ENCODE measurements around the gene KIT.

KIT gene

DNA sequence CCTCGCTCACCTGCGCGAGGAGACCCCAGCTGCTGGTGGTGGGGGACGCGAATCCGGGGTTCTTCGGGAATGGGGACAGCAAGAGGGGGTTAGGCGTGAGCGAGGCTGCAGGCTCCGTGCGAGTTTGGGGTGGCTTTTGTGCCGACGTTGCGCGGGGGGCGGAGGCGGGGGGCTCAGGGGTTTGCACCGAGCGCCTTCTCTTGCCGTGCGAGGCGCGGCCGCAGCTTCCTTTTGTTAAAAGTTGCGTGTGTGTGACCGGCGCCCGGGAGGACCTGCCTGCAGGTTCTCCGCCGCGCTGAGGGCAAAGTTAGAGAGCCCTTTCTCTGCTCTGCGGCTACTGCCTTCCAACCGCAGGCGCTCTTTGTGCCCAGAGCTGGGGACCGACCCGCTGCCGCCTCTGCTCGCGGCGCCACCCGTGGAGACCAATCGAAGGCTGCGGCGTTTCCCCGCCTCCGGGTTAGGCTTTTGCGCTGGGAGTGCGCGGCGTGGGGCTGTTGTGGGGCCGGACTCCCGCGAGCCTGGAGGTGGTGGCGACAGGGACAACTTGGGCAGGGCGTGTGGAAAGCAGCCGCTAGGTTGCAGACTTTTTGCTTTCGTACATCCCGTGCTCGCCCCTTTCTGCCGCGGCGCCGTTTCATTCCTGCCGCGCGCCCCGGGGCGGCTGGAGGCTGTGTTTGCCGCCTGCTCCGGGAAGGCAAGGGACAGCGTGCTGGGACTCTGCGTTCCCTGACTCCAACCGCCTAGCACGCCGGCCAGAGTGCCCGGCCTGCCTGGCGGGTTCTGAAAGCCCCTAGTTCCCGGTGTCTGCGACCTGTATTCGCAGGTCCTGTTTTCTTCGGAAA, 716 bp downstream of the KIT start:
- peaks cover 48% of the 10 kb centered on the region for H3K27me3 ChIP-seq (ENCODE audit: insufficient read depth, low read depth, severe bottlenecking)
- H3K36me3 ChIP-seq: no peaks in the 10 kb centered on the region
- TF ChIP-seq, protein P1, sequence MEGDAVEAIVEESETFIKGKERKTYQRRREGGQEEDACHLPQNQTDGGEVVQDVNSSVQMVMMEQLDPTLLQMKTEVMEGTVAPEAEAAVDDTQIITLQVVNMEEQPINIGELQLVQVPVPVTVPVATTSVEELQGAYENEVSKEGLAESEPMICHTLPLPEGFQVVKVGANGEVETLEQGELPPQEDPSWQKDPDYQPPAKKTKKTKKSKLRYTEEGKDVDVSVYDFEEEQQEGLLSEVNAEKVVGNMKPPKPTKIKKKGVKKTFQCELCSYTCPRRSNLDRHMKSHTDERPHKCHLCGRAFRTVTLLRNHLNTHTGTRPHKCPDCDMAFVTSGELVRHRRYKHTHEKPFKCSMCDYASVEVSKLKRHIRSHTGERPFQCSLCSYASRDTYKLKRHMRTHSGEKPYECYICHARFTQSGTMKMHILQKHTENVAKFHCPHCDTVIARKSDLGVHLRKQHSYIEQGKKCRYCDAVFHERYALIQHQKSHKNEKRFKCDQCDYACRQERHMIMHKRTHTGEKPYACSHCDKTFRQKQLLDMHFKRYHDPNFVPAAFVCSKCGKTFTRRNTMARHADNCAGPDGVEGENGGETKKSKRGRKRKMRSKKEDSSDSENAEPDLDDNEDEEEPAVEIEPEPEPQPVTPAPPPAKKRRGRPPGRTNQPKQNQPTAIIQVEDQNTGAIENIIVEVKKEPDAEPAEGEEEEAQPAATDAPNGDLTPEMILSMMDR (IDR thresholded peaks at IDR 0.05; ENCODE audit: low read depth, low read length): peak; percentile 50
- H3K9me3 ChIP-seq (ENCODE audit: severe bottlenecking): peaks cover 4% of the 10 kb centered on the region
- peak; percentile 35 for DNase-seq
- H3K4me3 ChIP-seq (ENCODE audit: low read depth, low read length): peak overlapping the region; percentile 55
- H3K27ac ChIP-seq: no peak overlapping the region

DNA sequence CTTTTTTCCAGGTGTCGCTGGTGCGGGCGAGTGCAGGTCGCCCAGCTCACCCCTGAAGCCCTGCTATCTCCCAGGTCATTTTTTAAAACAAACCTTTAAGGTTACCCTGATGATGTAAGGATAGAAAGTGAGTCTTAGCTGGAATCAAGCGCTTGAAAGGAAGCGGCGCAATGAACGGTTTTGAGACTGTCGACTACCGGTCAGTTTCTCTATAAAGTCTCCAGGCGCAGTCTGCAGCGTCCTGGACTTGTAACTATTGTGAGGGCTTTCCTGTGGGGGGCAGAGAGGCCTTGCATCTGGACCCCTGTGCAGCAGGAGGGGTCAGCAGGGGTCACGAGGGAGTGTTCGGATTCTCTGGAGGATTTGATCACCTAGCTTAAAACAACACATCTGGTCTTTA, 1.6 kb downstream of the KIT start:
- TF ChIP-seq, protein P1 (IDR thresholded peaks at IDR 0.05; ENCODE audit: low read depth, low read length): no peak
- H3K27me3 ChIP-seq (ENCODE audit: insufficient read depth, low read depth, severe bottlenecking): peaks cover 43% of the 10 kb centered on the region
- H3K27ac ChIP-seq: no peak overlapping the region
- no peak for DNase-seq
- H3K36me3 ChIP-seq: no peaks in the 10 kb centered on the region
- H3K4me3 ChIP-seq (ENCODE audit: low read depth, low read length): peak overlapping the region; percentile 55
- peaks cover 4% of the 10 kb centered on the region for H3K9me3 ChIP-seq (ENCODE audit: severe bottlenecking)

DNA sequence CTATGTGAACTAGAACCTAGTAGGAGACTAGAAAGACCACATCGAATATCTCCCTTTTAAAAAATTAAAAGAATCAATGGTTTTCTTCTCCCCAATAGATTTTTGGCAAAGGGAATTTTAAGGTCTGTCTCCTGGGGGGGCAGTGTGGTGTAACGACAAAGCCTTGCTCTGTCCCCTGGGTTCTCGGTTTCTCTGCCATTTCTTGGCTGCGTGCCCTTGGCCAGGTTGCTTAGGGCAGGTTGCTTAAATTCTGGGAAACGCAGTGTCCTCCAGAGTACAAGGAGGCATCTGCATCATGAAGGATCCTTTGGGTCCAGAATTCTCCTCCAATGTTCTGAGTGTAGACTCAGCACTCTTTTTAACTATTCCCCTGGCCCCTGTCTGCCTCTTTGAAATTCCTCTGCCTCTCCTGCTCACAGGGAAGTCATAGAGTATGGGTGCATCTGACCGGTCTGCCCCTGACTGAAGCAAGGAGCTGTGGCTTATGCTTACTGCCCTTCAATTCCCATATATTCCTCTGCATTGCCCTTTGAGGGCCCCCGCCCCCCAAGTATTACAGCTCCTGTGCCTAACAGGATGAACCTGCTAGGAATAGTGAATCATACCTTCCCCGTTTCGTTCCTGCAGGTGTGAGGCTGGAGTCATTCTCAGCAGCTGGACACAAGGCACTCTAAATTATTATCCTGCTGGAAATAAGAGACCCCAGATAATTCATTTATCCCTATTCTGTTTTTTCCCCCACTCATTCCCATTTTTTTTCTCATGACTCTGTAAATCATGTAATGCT, 2.2 kb downstream of the KIT start:
- TF ChIP-seq, protein P1 (IDR thresholded peaks at IDR 0.05; ENCODE audit: low read depth, low read length): no peak
- H3K27me3 ChIP-seq (ENCODE audit: insufficient read depth, low read depth, severe bottlenecking): peaks cover 43% of the 10 kb centered on the region

DNA sequence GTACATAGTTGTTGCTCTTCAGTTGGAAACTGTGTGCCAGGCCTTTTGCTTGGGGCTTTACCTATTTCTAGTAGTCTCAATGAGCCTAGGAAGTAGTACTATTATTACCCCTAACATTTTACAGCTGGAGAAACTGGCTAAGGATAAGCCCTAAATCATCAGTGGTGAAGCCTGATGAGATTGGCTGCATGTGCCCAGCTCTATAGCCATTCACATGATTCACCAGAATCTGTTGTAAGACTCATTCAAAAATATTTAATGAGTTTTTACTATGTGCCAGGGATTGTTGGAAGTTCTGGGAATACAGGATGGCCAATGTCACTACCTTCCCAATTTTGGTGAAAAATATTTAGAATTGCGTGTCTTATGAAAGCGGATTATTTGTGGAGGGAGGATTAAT, 2.8 kb downstream of the KIT start:
- TF ChIP-seq, protein P1 (IDR thresholded peaks at IDR 0.05; ENCODE audit: low read depth, low read length): no peak
- DNase-seq: no peak
- Histone ChIP-seq H3K9me3 (ENCODE audit: severe bottlenecking) (peaks cover 4% of the 10 kb centered on the region), H3K27ac (no peak overlapping the region), H3K4me3 (ENCODE audit: low read depth, low read length) (no peak overlapping the region), H3K36me3 (no peaks in the 10 kb centered on the region), H3K27me3 (ENCODE audit: insufficient read depth, low read depth, severe bottlenecking) (peaks cover 43% of the 10 kb centered on the region)

More for the DNA sequence above, 2.2 kb downstream of the KIT start:
- peak overlapping the region; percentile 55; the same call in 1 of the 2 replicates for H3K4me3 ChIP-seq (ENCODE audit: low read depth, low read length)
- peaks cover 4% of the 10 kb centered on the region for H3K9me3 ChIP-seq (ENCODE audit: severe bottlenecking)
- no peaks in the 10 kb centered on the region for H3K36me3 ChIP-seq
- H3K27ac ChIP-seq: no peak overlapping the region
- DNase-seq: no peak

DNA sequence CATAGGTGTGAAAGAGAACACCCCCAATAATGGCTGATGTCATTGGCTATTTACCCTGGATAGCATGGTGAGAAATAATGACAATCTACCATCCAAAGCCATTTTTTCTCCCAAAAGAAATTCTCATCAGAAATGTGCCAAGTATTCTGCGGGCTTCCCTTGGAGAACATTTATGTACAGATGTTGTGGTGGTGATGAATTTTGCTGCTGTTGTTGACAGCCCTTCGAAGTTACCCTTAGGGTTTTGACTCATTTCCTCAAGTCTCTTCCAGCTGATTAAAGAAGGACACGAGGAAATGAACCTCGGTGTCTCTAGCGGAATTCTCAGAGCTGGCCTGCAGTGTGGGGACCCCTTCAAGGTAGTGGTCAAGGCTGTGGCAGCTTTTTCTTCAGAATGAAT, 3.4 kb downstream of the KIT start:
- Histone ChIP-seq H3K4me3 (ENCODE audit: low read depth, low read length) (no peak overlapping the region), H3K27ac (no peak overlapping the region), H3K9me3 (ENCODE audit: severe bottlenecking) (peaks cover 4% of the 10 kb centered on the region), H3K27me3 (ENCODE audit: insufficient read depth, low read depth, severe bottlenecking) (peaks cover 43% of the 10 kb centered on the region), H3K36me3 (no peaks in the 10 kb centered on the region)
- DNase-seq: no peak
- TF ChIP-seq, protein P1 (IDR thresholded peaks at IDR 0.05; ENCODE audit: low read depth, low read length): no peak

Data from WERI-Rb-1 (cell line).